HCT116 (cell line): Measurements from ENCODE around the gene GID4. TPM values are rescaled to one million over a fixed set of nuclear protein-coding genes. Genes with fewer than 3 reads are reported as not detected.

Experiments
- ATAC-seq: fragments of 200-7000 bp; cut with Tn5 transposase; 2 replicates; pipeline ENCODE4 v1.9.1; 2020; ENCODE audit warnings: mild to moderate bottlenecking, moderate library complexity
- BruUV-seq: library from RNA; stranded (reverse); fragments of 400-500 nt; replicated peaks from 2 replicates; lab custom pipeline; 2021; lab: Mats Ljungman, UMichigan
- CTCF ChIA-PET: fragments of 300-600 bp; sonication (Branson Sonifier 250); formaldehyde crosslinking; loops from one replicate; lab custom pipeline; 2021; ENCODE audit warnings: antibody characterized with exemption; lab: Charles Lee
- POLR2A ChIA-PET: fragments of 300-600, 350-600 bp; sonication (Branson Sonifier 250); formaldehyde crosslinking; loops from one replicate; lab custom pipeline; 2021; ENCODE audit warnings: antibody characterized with exemption; lab: Charles Lee
- RAD21 ChIA-PET, 2 experiments: fragments of 300-600 bp; sonication (Branson Sonifier 250); formaldehyde crosslinking; loops; one replicate each; lab custom pipeline; 2023; ENCODE audit warnings: low total read pairs in 2 of 2; ENCODE audit not compliant: uncharacterized antibody in 2 of 2, unreplicated experiment in 2 of 2, low non-redundant PET in 1 of 2; lab: Charles Lee
- DNase-seq: peaks from one replicate; pipeline ENCODE4 v3.0.0-alpha.2; 2010; ENCODE audit warnings: low read depth, low spot score
- H2AFZ ChIP-seq: fragments of 200-600 bp; shearing (Covaris generic), sonication (generic); 2 replicates; pipeline ENCODE4 v1.6.1; 2017; ENCODE audit warnings: low read depth, mixed run types, mixed read lengths, antibody characterized with exemption, low read length; ENCODE audit not compliant: poor library complexity, severe bottlenecking
- H3K27ac ChIP-seq: 2 replicates; pipeline ENCODE4 v1.5.1; 2012; ENCODE audit warnings: low read depth, low read length
- H3K27me3 ChIP-seq: fragments of 200-600 bp; sonication (generic); 2 replicates; pipeline ENCODE4 v1.6.1; 2016; ENCODE audit warnings: mixed run types, low read length, mixed read lengths; ENCODE audit not compliant: insufficient read depth
- H3K36me3 ChIP-seq, 2 experiments: fragments of 200-500 bp in 1 of 2; fragments of 200-600 bp in 1 of 2; sonication (Bioruptor generic) in 1 of 2; sonication (generic) in 1 of 2; 2 replicates each; pipeline versions ENCODE4 v1.5.1 to v1.6.1; 2014 to 2016; ENCODE audit warnings: low read length in 2 of 2, inconsistent platforms in 1 of 2, mixed read lengths in 1 of 2, mixed run types in 1 of 2; ENCODE audit not compliant: insufficient read depth in 2 of 2, control insufficient read depth in 1 of 2
- H3K4me1 ChIP-seq, 2 experiments: fragments of 200-600 bp in 1 of 2; sonication (generic) in 1 of 2; 2 replicates each; pipeline versions ENCODE4 v1.5.1 to v1.6.1; 2012 to 2017; ENCODE audit warnings: low read length in 2 of 2, inconsistent platforms in 1 of 2, mild to moderate bottlenecking in 1 of 2, mixed read lengths in 1 of 2, mixed run types in 1 of 2, moderate library complexity in 1 of 2; ENCODE audit not compliant: insufficient read depth in 2 of 2, control insufficient read depth in 1 of 2
- H3K4me2 ChIP-seq: fragments of 200-600 bp; sonication (generic); 2 replicates; pipeline ENCODE4 v1.6.1; 2017; ENCODE audit warnings: mixed run types, low read length, mixed read lengths
- H3K4me3 ChIP-seq, 2 experiments: fragments of 200-600 bp in 1 of 2; sonication (generic) in 1 of 2; replicated peaks in 1 of 2; 2 replicates each; pipeline ENCODE4 v1.5.1; 2011 to 2016; ENCODE audit warnings: low read length in 2 of 2, control low read depth in 1 of 2, low read depth in 1 of 2, mild to moderate bottlenecking in 1 of 2, mixed read lengths in 1 of 2, mixed run types in 1 of 2
- H3K79me2 ChIP-seq: fragments of 200-600 bp; sonication (generic); 2 replicates; pipeline ENCODE4 v1.6.1; 2017; ENCODE audit warnings: mild to moderate bottlenecking, mixed run types, low read length, moderate library complexity, mixed read lengths; ENCODE audit not compliant: insufficient read depth
- H3K9ac ChIP-seq: fragments of 200-600 bp; sonication (generic); 2 replicates; pipeline ENCODE4 v1.6.1; 2016; ENCODE audit warnings: low read length, mixed read lengths
- H3K9me2 ChIP-seq: fragments of 200-600 bp; sonication (generic), shearing (Covaris generic); 2 replicates; pipeline ENCODE4 v1.6.1; 2017; ENCODE audit warnings: mixed run types, mild to moderate bottlenecking, moderate library complexity; ENCODE audit not compliant: insufficient read depth
- H3K9me3 ChIP-seq, 2 experiments: fragments of 200-500 bp in 1 of 2; fragments of 200-600 bp in 1 of 2; sonication (Bioruptor generic) in 1 of 2; sonication (generic) in 1 of 2; 2 replicates each; pipeline ENCODE4 v1.6.1; 2014 to 2017; ENCODE audit warnings: low read length in 2 of 2, mixed read lengths in 2 of 2, inconsistent platforms in 1 of 2, low read depth in 1 of 2, mild to moderate bottlenecking in 1 of 2, mixed run types in 1 of 2, moderate library complexity in 1 of 2; ENCODE audit not compliant: control insufficient read depth in 1 of 2, insufficient read depth in 1 of 2
- H4K20me1 ChIP-seq: fragments of 200-600 bp; sonication (generic), shearing (Covaris generic); 2 replicates; pipeline ENCODE4 v1.6.1; 2017; ENCODE audit warnings: mixed run types, mild to moderate bottlenecking, moderate library complexity; ENCODE audit not compliant: insufficient read depth
- CEBPB ChIP-seq: IDR thresholded peaks from 2 replicates; pipeline ENCODE4 v1.6.1; 2012; ENCODE audit warnings: low read depth
- CTCF ChIP-seq, 3 experiments: fragments of 200-600 bp in 1 of 3; sonication (generic) in 1 of 3; IDR thresholded peaks in 2 of 3; conservative IDR thresholded peaks in 1 of 3; 2 replicates each; pipeline ENCODE4 v1.5.1; 2012 to 2017; ENCODE audit warnings: low read depth in 2 of 3, low read length in 2 of 3, antibody characterized with exemption in 1 of 3, borderline replicate concordance in 1 of 3, control low read depth in 1 of 3, mild to moderate bottlenecking in 1 of 3, mixed read lengths in 1 of 3, mixed run types in 1 of 3, moderate library complexity in 1 of 3; ENCODE audit not compliant: insufficient read depth in 1 of 3
- EGR1 ChIP-seq: IDR thresholded peaks from 2 replicates; pipeline ENCODE4 v1.6.1; 2012; ENCODE audit warnings: low read depth
- ELF1 ChIP-seq: IDR thresholded peaks from 2 replicates; pipeline ENCODE4 v1.6.1; 2012; ENCODE audit warnings: low read depth, borderline replicate concordance
- POLR2A ChIP-seq: IDR thresholded peaks from 2 replicates; pipeline ENCODE4 v1.7.0; 2011; ENCODE audit warnings: borderline replicate concordance; ENCODE audit not compliant: insufficient read depth, insufficient read length; ENCODE audit errors: extremely low read depth
- POLR2AphosphoS5 ChIP-seq: IDR thresholded peaks from 2 replicates; pipeline ENCODE4 v1.6.1; 2011; ENCODE audit warnings: mild to moderate bottlenecking, low read depth, low read length, moderate library complexity
- RAD21 ChIP-seq: IDR thresholded peaks from 2 replicates; pipeline ENCODE4 v1.6.1; 2012; ENCODE audit warnings: low read depth, mild to moderate bottlenecking
- REST ChIP-seq: IDR thresholded peaks from 2 replicates; pipeline ENCODE4 v1.6.1; 2012; ENCODE audit warnings: low read depth
- SIN3A ChIP-seq: IDR thresholded peaks from 2 replicates; pipeline ENCODE4 v1.6.1; 2012; ENCODE audit warnings: low read depth
- SP1 ChIP-seq: IDR thresholded peaks from 2 replicates; pipeline ENCODE4 v1.6.1; 2012; ENCODE audit warnings: low read depth
- SRF ChIP-seq: IDR thresholded peaks from 2 replicates; pipeline ENCODE4 v1.6.1; 2012; ENCODE audit warnings: low read depth
- TCF7L2 ChIP-seq: IDR thresholded peaks from 2 replicates; pipeline ENCODE4 v1.7.0; 2011; ENCODE audit warnings: borderline replicate concordance, inconsistent platforms; ENCODE audit not compliant: insufficient read depth, insufficient read length; ENCODE audit errors: extremely low read depth
- YY1 ChIP-seq: IDR thresholded peaks from 2 replicates; pipeline ENCODE4 v1.6.1; 2011; ENCODE audit warnings: low read length, low read depth, moderate library complexity, mild to moderate bottlenecking; ENCODE audit not compliant: insufficient replicate concordance; ENCODE audit errors: extremely low read depth
- ZBTB33 ChIP-seq: IDR thresholded peaks from 2 replicates; pipeline ENCODE4 v1.6.1; 2011; ENCODE audit warnings: mild to moderate bottlenecking, low read length, moderate library complexity; ENCODE audit not compliant: insufficient replicate concordance; ENCODE audit errors: extremely low read depth
- ZFX ChIP-seq: fragments of 450-650 bp; IDR thresholded peaks from 2 replicates; pipeline ENCODE4 v1.6.1; 2017
- intact Hi-C: fragments of 100-400 bp; cut with micrococcal nuclease; formaldehyde crosslinking; loops from 2 replicates; pipeline ENCODE4 v1.10.0; 2022
- total RNA-seq: library from RNA; stranded (reverse); gene quantifications from one replicate; pipeline ENCODE4 v1.2.1, GENCODE V29; 2021; ENCODE audit not compliant: unreplicated experiment

GID4 gene
- total RNA-seq, 1 experiment from 2014 or later, result 10.8 TPM

GRCh38 chr17:18028952-18029540 is 10.2 kb upstream of the GID4 start:
- no peak overlapping the region for H2AFZ ChIP-seq
- no TSS peak for BruUV-seq
- H4K20me1 ChIP-seq, result no peaks in the 10 kb centered on the region
- H3K4me1 ChIP-seq, result peaks cover 0 to 29% of the 10 kb centered on the region in 2 experiments; a peak in 1 of 4 replicates
- no peak overlapping the region for H3K27ac ChIP-seq
- no peaks in the 10 kb centered on the region for H3K9me3 ChIP-seq
- no peaks in the 10 kb centered on the region for H3K9me2 ChIP-seq
- H3K79me2 ChIP-seq, result peaks cover 9% of the 10 kb centered on the region; the same call in 1 of the 2 replicates
- no peak for ATAC-seq
- H3K36me3 ChIP-seq, result 0 out of 4 replicates have a peak, but pooled peaks cover 0 to 4% of the 10 kb centered on the region in 2 experiments
- TF ChIP-seq RAD21 (no peak), POLR2AphosphoS5 (no peak), SIN3A (no peak), YY1 (no peak), CTCF (IDR thresholded peaks at IDR 0.05 in 2 of 3, conservative IDR thresholded peaks at IDR 0.05 in 1 of 3; ENCODE audit: borderline replicate concordance in 1 of 3, insufficient read depth in 1 of 3, low read depth in 2 of 3, low read length in 2 of 3) (no peak), TCF7L2 (no peak), SP1 (no peak), EGR1 (no peak), ELF1 (no peak), POLR2A (no peak), CEBPB (no peak), ZFX (no peak), SRF (no peak), REST (no peak), ZBTB33 (no peak)
- no peak overlapping the region for H3K4me2 ChIP-seq
- no peaks in the 10 kb centered on the region for H3K27me3 ChIP-seq
- ChIA-PET RAD21 (no interaction called here), CTCF (no interaction called here), POLR2A (no interaction called here)
- no peak overlapping the region for H3K9ac ChIP-seq
- H3K4me3 ChIP-seq, result no peak overlapping the region
- intact Hi-C loops, result no loop called here
- DNase-seq, result no peak
